GM12891 (cell line): ENCODE results near the gene MEP1A.

Experiments
- POLR2A ChIP-seq: IDR thresholded peaks from 2 replicates; pipeline ENCODE4 v1.6.1; 2011; ENCODE audit warnings: low read depth, low read length, control low read depth
- POLR2AphosphoS5 ChIP-seq: IDR thresholded peaks from 2 replicates; pipeline ENCODE4 v1.6.1; 2011; ENCODE audit warnings: low read depth, low read length, control low read depth
- SPI1 ChIP-seq: IDR thresholded peaks from 2 replicates; pipeline ENCODE4 v1.6.1; 2011; ENCODE audit warnings: low read depth, low read length, control low read depth
- TAF1 ChIP-seq: IDR thresholded peaks from 2 replicates; pipeline ENCODE4 v1.6.1; 2011; ENCODE audit warnings: low read depth, low read length, control low read depth

DNA sequence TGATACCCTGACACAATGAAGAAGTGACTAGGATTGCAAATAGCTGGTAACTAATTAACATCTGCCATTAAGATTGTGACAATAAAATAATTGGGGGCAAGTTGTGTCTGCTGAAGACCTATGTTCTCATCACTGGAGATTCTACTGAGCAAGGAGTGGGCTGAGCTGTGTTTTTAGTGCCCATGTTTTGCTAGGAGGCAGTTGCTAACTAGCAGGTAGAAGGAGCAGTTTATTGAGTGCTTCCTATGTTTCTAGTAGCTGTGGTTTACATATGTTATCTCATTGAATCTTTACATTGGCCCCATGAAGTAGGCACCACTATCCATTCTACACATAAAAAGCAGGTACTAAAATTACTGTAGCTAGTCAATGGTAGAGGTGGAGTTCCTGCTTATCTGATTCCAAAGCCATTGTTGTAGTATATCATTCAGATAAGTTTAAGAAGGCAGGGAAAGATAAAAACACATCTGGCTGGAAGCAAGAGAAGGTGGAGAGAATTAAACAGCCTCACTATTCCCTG is 2.8 kb upstream of the MEP1A start:
- TF ChIP-seq POLR2AphosphoS5 (no peak), TAF1 (no peak), POLR2A (no peak), SPI1 (no peak)
